Left colon (tissue), 2 donors: ENCODE measurements around the gene VSTM1. TPM values are rescaled to one million over a fixed set of nuclear protein-coding genes. Genes with fewer than 3 reads are reported as not detected.

Source experiments
- ATAC-seq: fragments of 200-7000 bp; cut with Tn5 transposase; one replicate; pipeline ENCODE4 v1.9.1; 2020; ENCODE audit warnings: mild to moderate bottlenecking, moderate library complexity
- DNase-seq, 2 donors: peaks; one replicate each; pipeline ENCODE4 v3.0.0-alpha.2; 2020
- intact Hi-C, 2 donors: fragments of 100-400 bp; cut with DNase I in 1 of 2; cut with micrococcal nuclease in 1 of 2; formaldehyde crosslinking; loops; one replicate each; pipeline versions ENCODE4 v1.11.2 to v1.14.0; 2022; cut with DNase I, micrococcal nuclease
- total RNA-seq, 2 donors: library from RNA; stranded (reverse); fragmentation: NEBNext Ultra II Directional; extraction: Animal tissue kit (Norgen Biotek cat#: 25700); gene quantifications; one replicate each; pipeline ENCODE4 v1.2.1, GENCODE V29; 2021
- donor health status: DM: no; HTN: no; CAD: no.
- donor health status: DM: yes; HTN: yes; CAD: no.

The VSTM1 gene
- total RNA-seq, 2 donors from 2014 or later, result not detected

- DNase-seq (no peak), ATAC-seq (no peak)
- intact Hi-C loops, result loop anchor here in 1 of 2 donors (5.0 to 10.0 kb wide), 2 partner anchors 118 to 181 kb away; partner anchors contain the start of gene CACNG7
These were observed 40.5 kb downstream of the VSTM1 start for GRCh38 chr19:54023191-54023590.

- intact Hi-C loops, result loop anchor here in 1 of 2 donors (5.0 to 10.0 kb wide), 2 partner anchors 117 to 180 kb away; partner anchors contain the start of gene CACNG7
- DNase-seq (no peak), ATAC-seq (no peak)
These were observed 41.8 kb downstream of the VSTM1 start for GRCh38 chr19:54021932-54022331.

DNA sequence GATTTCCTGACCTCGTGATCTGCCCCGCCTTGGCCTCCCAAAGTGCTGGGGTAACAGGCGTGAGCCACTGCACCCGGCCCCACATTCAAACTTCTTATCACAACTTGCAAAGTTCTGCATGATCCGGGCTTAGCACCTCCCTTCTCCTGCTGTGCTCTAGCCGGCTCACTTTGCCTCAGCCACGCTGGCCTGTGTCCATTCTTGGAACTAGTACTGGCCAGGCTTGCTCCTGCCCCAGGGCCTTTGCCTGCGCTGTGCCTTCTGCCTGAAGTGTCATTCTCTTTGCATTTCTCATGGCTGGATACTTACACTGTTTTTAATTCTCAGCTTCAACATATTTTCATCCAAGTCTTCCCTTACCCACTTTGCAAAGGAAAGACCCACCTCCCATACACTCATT, 42.3 kb downstream of the VSTM1 start:
- intact Hi-C loops, result loop anchor here in 1 of 2 donors (5.0 to 10.0 kb wide), 2 partner anchors 117 to 179 kb away; partner anchors contain the start of gene CACNG7
- ATAC-seq, result no peak
- DNase-seq, result no peak

GRCh38 chr19:54017261-54017660, 46.4 kb downstream of the VSTM1 start:
- ATAC-seq (no peak), DNase-seq (no peak)
- intact Hi-C loops, result no loop called here

GRCh38 chr19:54014920-54015560, 48.7 kb downstream of the VSTM1 start:
- DNase-seq (no peak), ATAC-seq (no peak)
- intact Hi-C loops, result no loop called here

- no peak for DNase-seq
- intact Hi-C loops, result no loop called here
- no peak for ATAC-seq
These were observed 49.8 kb downstream of the VSTM1 start for GRCh38 chr19:54013866-54014265.

GRCh38 chr19:54011507-54012211, 52.0 kb downstream of the VSTM1 start:
- DNase-seq (no peak), ATAC-seq (no peak)
- intact Hi-C loops, result no loop called here

DNA sequence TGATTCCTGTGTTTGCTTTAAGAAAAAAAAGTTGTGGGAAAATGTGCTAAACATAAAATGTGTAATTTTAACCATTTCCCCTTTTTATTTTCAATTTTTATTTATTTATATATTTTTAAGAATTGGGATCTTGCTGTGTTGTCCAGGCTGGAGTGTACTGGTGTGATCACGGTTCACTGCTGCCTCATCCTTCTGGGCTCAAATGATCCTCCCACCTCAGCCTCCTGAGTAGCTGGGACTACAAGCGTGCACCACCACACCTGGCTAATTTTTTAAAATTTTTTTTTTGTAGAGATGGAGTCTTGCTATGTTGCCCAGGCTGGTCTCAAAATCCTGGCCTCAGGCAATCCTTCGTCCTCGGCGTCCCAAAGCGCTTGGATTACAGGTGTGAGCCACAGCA, 53.2 kb downstream of the VSTM1 start:
- ATAC-seq, result no peak
- DNase-seq, result no peak
- intact Hi-C loops, result no loop called here

GRCh38 chr19:54009440-54009839, 54.3 kb downstream of the VSTM1 start:
- no peak for DNase-seq
- intact Hi-C loops, result no loop called here
- ATAC-seq, result no peak

DNA sequence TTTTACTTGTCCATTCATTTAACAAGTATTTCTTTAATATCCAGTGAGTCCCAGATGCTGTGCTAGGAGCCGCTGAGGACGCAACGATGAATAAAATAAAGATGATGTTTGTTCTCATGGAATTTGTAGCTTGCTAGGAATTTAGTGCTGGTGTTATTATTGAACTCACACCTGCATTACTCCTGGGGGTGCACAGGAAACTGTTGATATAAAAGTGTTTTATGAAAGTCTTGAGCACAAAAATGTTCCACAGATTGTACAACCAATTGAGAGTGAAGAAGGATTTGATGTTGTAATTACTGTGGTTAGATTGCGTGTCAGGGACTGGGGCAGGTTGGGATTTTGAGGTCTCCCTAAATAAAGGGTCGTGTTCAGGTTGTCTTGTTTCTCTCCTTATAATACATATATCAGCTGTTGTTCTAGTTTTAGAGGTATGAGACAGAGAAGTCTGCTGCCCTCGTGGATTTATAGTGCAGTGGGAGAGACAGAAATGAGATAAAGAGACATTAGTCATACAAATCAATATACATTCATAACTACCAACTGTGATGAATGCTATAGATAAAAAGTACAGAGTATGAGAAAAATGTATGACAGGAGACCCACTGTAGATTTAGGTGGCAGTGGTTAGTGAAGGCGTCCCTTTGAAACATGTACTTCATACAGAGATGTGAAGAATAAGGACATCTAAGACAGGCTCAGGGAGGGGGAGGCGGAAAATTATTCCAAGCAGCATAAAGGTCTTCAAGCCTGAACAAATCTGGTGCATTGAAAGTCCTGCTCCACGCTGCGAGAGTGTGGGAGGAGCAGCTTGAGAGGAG, 61.0 kb downstream of the VSTM1 start:
- DNase-seq (no peak), ATAC-seq (no peak)
- intact Hi-C loops, result no loop called here

DNA sequence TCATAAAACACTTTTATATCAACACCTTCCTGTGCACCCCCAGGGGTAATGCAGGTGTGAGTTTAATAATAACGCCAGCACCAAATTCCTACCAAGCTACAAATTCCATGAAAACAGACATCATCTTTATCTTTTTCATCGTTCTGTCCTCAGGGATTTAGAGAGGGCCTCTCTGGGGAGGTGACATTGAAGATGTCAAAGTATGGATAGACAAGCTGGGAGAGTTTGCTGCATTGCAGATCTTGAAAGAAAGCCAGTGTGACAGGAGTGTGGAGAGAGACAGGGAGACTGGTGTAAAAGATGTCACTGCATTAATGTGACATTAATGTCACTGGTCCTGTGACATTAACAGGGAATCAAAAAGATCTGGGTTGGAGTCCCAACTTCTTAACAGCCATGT, 62.2 kb downstream of the VSTM1 start:
- ATAC-seq (no peak), DNase-seq (no peak)
- intact Hi-C loops, result no loop called here

- ATAC-seq, result no peak
- DNase-seq, result no peak
- intact Hi-C loops, result no loop called here
These were observed 64.0 kb downstream of the VSTM1 start for GRCh38 chr19:53999694-54000093.

DNA sequence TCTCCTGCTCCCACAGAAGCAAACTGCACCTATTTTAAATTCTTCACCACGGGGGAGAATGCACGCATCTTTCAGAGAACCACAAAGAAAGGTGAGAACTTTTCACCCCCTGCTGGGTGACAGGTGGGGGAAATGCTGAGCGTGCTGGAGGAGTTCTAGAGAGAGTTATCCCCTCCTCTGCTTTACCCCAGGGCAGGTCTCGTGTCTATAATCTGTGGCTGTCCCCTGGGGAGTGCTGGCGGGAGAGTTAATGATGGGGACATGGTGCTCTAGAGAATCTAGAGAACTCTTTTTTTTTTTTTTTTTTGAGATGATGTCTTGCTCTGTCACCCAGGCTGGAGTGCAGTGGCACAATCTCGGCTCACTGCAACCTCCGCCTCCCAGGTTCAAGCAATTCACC, 65.5 kb downstream of the VSTM1 start:
- intact Hi-C loops, result no loop called here
- ATAC-seq (no peak), DNase-seq (no peak)

DNA sequence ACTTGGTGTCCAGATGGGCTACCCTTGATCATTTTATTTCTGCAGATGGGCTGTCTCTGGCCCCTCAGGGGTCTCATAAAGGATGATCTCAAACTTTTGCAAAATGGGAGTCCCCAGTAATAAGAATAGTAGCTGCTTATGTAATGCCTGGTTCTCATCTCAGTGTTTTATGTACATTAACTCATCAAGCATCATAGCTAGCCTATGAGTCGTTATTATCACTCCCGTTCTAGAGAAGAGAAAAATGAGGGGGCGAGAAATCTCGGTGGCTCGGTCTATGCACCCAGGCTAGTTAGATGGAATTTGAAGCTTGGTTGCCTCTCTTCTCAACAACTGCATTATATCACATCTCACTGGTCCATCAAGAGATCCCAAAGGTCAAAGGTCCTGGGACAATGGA, 68.9 kb downstream of the VSTM1 start:
- DNase-seq (no peak), ATAC-seq (no peak)
- intact Hi-C loops, result no loop called here

GRCh38 chr19:53993448-53993847, 70.2 kb downstream of the VSTM1 start:
- DNase-seq, result no peak
- no peak for ATAC-seq
- intact Hi-C loops, result no loop called here

DNA sequence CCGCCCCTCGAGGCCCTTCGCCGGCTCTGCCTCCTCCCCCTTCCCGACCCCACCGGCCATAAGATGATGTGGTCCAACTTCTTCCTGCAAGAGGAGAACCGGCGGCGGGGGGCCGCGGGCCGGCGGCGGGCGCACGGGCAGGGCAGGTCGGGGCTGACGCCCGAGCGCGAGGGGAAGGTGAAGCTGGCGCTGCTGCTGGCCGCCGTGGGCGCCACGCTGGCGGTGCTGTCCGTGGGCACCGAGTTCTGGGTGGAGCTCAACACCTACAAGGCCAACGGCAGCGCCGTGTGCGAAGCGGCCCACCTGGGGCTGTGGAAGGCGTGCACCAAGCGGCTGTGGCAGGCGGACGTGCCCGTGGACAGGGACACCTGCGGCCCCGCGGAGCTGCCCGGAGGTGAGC, 70.9 kb downstream of the VSTM1 start:
- DNase-seq (no peak), ATAC-seq (no peak)
- intact Hi-C loops, result no loop called here

GRCh38 chr19:53992211-53992610, 71.5 kb downstream of the VSTM1 start:
- intact Hi-C loops, result no loop called here
- no peak for ATAC-seq
- no peak for DNase-seq

DNA sequence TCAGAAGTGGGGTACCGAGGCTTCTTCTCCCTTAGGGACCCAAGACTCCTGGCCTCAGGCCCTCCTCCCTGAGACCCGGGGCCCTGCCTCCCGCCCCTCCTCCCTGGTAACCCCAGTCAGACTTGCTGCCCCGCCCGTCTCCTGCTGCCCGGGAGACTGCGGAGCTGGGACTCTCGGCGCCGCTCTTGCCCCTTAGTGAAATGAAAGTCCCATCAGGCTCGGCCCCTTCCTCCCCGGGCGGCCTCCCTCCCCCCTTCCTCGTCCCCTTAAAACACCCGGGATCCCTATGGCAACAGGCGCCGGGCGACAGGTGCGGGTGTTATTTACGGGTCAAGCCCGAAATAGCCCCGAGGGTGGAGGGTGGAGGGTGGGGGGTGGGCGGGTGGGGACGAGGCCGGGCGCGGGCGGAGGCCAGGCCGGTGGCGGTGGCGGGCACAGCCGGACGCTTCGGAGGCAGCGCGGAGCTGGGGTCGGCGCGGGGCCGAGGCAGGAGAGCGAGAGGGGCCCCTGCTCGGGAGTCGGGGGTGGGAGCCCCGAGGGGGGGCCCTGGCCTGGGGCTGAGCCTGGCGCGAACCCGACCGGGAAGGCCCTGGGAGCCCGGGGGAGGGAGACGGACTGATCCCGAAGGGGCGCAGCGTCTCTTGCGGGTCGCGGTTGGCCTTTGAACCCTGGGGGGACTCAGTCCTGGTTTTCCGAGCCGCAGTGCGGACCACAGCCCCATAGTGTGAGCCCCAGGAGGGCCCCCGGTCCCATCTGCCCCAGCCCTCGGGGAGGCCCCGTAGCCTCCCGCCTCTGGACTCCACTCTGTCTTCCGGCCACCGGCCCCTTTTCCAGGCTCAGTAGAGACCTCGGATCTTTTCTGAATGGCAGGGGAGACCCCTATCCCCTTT, 72.2 kb downstream of the VSTM1 start, which contains the start of gene CACNG6:
Gene CACNG6 (plus strand): TSS at position 414 of the 890 bp plus-strand sequence. CDS start 1,241 bp downstream, outside the sequence.
- ATAC-seq, result no peak
- DNase-seq, result no peak
- intact Hi-C loops, result no loop called here
